ENCODE data around the gene RNF13.

Gene RNF13

DNA sequence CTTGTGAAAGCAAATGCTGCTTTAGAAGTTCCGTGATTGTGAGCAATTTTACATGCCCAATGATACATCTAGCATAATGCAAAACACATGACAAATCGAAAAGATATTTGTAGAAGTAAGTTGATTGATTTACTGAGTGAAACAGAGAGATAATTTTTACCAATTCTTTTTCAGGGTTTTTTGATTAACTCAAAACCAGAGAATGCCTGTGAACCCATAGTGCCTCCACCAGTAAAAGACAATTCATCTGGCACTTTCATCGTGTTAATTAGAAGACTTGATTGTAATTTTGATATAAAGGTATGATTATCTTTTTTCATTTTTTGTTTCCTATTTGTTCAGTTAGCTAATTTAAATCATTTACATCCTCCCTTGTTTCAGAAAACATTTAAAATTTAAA lies 58.8 kb downstream of the RNF13 start:
- TF ChIP-seq TAF1 (IDR thresholded peaks at IDR 0.05; ENCODE audit: borderline replicate concordance, insufficient read depth, low read length) (no peak), SIN3A (IDR thresholded peaks at IDR 0.05; ENCODE audit: borderline replicate concordance, insufficient read depth, low read length) (no peak), FOXP2 (optimal IDR thresholded peaks at IDR 0.05; ENCODE audit: borderline replicate concordance, extremely low read depth, extremely low read length, insufficient read depth) (no peak), POLR2AphosphoS5 (IDR thresholded peaks at IDR 0.05; ENCODE audit: low read depth, low read length) (no peak)
- TF ChIP-seq, protein P1, sequence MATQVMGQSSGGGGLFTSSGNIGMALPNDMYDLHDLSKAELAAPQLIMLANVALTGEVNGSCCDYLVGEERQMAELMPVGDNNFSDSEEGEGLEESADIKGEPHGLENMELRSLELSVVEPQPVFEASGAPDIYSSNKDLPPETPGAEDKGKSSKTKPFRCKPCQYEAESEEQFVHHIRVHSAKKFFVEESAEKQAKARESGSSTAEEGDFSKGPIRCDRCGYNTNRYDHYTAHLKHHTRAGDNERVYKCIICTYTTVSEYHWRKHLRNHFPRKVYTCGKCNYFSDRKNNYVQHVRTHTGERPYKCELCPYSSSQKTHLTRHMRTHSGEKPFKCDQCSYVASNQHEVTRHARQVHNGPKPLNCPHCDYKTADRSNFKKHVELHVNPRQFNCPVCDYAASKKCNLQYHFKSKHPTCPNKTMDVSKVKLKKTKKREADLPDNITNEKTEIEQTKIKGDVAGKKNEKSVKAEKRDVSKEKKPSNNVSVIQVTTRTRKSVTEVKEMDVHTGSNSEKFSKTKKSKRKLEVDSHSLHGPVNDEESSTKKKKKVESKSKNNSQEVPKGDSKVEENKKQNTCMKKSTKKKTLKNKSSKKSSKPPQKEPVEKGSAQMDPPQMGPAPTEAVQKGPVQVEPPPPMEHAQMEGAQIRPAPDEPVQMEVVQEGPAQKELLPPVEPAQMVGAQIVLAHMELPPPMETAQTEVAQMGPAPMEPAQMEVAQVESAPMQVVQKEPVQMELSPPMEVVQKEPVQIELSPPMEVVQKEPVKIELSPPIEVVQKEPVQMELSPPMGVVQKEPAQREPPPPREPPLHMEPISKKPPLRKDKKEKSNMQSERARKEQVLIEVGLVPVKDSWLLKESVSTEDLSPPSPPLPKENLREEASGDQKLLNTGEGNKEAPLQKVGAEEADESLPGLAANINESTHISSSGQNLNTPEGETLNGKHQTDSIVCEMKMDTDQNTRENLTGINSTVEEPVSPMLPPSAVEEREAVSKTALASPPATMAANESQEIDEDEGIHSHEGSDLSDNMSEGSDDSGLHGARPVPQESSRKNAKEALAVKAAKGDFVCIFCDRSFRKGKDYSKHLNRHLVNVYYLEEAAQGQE (IDR thresholded peaks at IDR 0.05; ENCODE audit: insufficient read depth in 1 of 2, low read depth in 2 of 2, low read length in 2 of 2) = no peak

DNA sequence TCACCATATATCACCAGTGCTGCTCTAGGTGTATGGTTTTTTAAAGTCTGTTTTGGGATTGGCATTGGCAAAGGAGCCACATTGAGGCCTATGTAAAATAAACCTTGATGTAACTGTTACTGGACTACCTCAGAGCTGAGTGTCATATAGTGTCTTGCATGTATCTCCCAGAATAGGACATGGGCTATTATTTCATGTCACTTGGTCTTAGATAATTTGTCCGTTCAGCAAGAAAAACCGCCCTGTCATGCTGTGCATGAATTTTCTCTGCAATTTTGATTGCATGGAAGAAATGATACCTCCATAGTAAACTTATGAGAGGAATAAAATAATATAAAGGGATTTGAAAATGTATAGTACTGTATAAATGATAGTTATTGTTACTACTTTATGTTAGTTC lies 59.6 kb downstream of the RNF13 start:
- TF ChIP-seq SIN3A (IDR thresholded peaks at IDR 0.05; ENCODE audit: borderline replicate concordance, insufficient read depth, low read length) (no peak), TAF1 (IDR thresholded peaks at IDR 0.05; ENCODE audit: borderline replicate concordance, insufficient read depth, low read length) (no peak), POLR2AphosphoS5 (IDR thresholded peaks at IDR 0.05; ENCODE audit: low read depth, low read length) (no peak), FOXP2 (optimal IDR thresholded peaks at IDR 0.05; ENCODE audit: borderline replicate concordance, extremely low read depth, extremely low read length, insufficient read depth) (no peak)
- TF ChIP-seq, protein P1 (IDR thresholded peaks at IDR 0.05; ENCODE audit: insufficient read depth in 1 of 2, low read depth in 2 of 2, low read length in 2 of 2) = no peak

DNA sequence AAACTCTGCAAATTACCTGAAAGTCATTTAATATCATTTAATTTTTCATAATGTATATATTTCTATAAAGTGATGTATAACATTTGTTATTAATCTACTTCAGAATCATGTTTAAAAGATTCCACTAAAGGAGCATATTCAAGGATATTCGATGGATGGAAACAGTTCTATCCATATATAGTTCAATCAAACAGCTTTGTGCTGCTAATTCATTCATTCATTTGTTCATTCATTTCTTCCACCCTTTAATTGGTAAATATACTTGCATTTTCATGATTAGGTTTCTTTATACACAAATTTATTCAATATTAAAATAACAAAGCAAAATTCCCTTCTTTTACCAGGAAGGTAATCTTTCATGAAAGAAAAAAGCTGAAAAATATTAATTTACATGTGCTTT lies 64.7 kb downstream of the RNF13 start:
- no peak for TF ChIP-seq TAF1 (IDR thresholded peaks at IDR 0.05; ENCODE audit: borderline replicate concordance, insufficient read depth, low read length)
- TF ChIP-seq SIN3A (IDR thresholded peaks at IDR 0.05; ENCODE audit: borderline replicate concordance, insufficient read depth, low read length) = no peak
- no peak for TF ChIP-seq POLR2AphosphoS5 (IDR thresholded peaks at IDR 0.05; ENCODE audit: low read depth, low read length)
- TF ChIP-seq, protein P1 (IDR thresholded peaks at IDR 0.05; ENCODE audit: insufficient read depth in 1 of 2, low read depth in 2 of 2, low read length in 2 of 2) = no peak
- TF ChIP-seq FOXP2 (optimal IDR thresholded peaks at IDR 0.05; ENCODE audit: borderline replicate concordance, extremely low read depth, extremely low read length, insufficient read depth) = no peak

DNA sequence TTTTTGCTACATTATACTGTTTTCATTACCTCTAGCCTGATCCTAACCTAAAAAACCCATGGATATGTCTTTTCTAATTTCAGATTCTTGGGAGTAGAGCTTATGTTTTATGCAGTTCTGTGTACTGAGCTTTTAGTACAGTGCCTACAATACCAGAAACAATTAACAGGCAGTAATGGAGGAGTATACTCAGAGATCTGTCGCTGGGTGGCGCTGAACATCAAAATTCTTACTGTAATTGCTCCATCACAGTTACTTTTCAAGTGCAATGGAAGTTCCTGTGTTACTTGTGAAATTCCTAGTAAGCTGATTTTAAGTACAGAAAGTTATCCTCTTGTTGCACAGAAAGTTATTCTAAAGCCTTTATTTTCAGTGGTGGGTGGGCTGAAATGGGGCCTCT lies 66.9 kb downstream of the RNF13 start:
- TF ChIP-seq TAF1 (IDR thresholded peaks at IDR 0.05; ENCODE audit: borderline replicate concordance, insufficient read depth, low read length) (no peak), FOXP2 (optimal IDR thresholded peaks at IDR 0.05; ENCODE audit: borderline replicate concordance, extremely low read depth, extremely low read length, insufficient read depth) (no peak), SIN3A (IDR thresholded peaks at IDR 0.05; ENCODE audit: borderline replicate concordance, insufficient read depth, low read length) (no peak), POLR2AphosphoS5 (IDR thresholded peaks at IDR 0.05; ENCODE audit: low read depth, low read length) (no peak)
- TF ChIP-seq, protein P1 (IDR thresholded peaks at IDR 0.05; ENCODE audit: insufficient read depth in 1 of 2, low read depth in 2 of 2, low read length in 2 of 2) = no peak

DNA sequence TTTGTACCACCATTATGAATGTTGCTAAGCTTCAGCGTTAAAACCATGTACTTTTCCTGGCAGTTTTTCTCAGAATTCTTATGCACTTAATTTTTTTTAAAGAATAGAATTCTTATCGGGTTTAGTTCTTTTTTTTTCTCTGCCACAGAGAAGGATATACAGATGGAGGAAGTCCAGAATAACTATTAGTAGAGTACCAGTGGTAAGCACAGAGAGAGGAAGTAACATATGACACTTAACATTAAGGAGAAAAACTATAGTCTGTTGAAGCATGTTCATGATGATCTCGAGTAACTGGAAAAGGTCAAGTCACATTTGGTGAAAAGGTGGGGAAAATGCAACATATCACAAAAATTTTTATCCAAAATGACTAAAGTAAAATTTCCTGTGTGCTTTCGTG lies 68.9 kb downstream of the RNF13 start:
- no peak for TF ChIP-seq TAF1 (IDR thresholded peaks at IDR 0.05; ENCODE audit: borderline replicate concordance, insufficient read depth, low read length)
- TF ChIP-seq FOXP2 (optimal IDR thresholded peaks at IDR 0.05; ENCODE audit: borderline replicate concordance, extremely low read depth, extremely low read length, insufficient read depth) = no peak
- no peak for TF ChIP-seq POLR2AphosphoS5 (IDR thresholded peaks at IDR 0.05; ENCODE audit: low read depth, low read length)
- TF ChIP-seq, protein P1 (IDR thresholded peaks at IDR 0.05; ENCODE audit: insufficient read depth in 1 of 2, low read depth in 2 of 2, low read length in 2 of 2) = no peak
- TF ChIP-seq SIN3A (IDR thresholded peaks at IDR 0.05; ENCODE audit: borderline replicate concordance, insufficient read depth, low read length) = no peak
